Ovary (tissue), 3 donors: ENCODE results near the gene THRAP3.
A peak's percentile ranks its signal among the peaks of the same experiment; 100 is the strongest.

Experiments
- POLR2A ChIP-seq: fragments of 450-650 bp; IDR thresholded peaks from one replicate; pipeline ENCODE4 v1.6.1; 2017; ENCODE audit warnings: antibody characterized with exemption, mild to moderate bottlenecking, moderate library complexity
- TF ChIP-seq, protein P1 (sequence below), 3 donors: fragments of 450-650 bp in 2 of 3; fragments of 200-600 bp in 1 of 3; IDR thresholded peaks; one replicate each; pipeline versions ENCODE4 v1.5.1 to v1.8.0; 2016 to 2022; ENCODE audit warnings: antibody characterized with exemption in 3 of 3, mild to moderate bottlenecking in 1 of 3
- donor health status: DM: no; HTN: no; CAD: no.

DNA sequence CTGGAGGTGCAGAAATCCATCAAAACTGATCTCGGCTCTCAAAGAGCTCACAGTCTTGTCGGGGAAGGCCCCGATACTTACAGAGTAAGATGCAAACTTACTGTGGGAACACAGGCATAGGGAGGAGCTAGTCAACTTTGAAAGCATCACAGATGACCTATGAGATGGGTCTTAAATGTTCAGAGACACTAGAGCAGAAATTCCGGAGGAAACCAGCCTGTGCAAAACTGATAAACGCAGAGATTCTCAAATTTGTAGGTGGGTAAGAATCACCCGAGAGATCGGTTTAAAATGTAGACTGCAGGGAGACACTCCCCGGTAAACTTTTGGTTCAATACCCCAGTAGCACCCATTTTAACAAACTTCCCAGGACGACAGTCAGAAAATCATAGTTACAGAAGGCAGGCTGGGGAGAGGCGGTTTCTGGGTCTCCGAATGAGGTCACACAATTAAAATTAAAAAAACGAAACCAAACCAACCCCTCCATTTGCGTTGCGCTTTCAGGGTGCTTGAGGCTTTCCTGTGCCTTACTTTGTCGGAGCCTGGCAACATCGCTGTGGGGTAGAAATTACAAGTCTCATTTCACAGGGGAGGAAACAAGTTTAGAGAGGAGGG lies 755 bp upstream of the THRAP3 start:
- TF ChIP-seq, protein P1, sequence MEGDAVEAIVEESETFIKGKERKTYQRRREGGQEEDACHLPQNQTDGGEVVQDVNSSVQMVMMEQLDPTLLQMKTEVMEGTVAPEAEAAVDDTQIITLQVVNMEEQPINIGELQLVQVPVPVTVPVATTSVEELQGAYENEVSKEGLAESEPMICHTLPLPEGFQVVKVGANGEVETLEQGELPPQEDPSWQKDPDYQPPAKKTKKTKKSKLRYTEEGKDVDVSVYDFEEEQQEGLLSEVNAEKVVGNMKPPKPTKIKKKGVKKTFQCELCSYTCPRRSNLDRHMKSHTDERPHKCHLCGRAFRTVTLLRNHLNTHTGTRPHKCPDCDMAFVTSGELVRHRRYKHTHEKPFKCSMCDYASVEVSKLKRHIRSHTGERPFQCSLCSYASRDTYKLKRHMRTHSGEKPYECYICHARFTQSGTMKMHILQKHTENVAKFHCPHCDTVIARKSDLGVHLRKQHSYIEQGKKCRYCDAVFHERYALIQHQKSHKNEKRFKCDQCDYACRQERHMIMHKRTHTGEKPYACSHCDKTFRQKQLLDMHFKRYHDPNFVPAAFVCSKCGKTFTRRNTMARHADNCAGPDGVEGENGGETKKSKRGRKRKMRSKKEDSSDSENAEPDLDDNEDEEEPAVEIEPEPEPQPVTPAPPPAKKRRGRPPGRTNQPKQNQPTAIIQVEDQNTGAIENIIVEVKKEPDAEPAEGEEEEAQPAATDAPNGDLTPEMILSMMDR (IDR thresholded peaks at IDR 0.05), result no peak
- peak; percentile 1 for TF ChIP-seq POLR2A
